K562 (cell line): ENCODE results near the gene TRIM3. TPM values are rescaled to one million over a fixed set of nuclear protein-coding genes. Genes with fewer than 3 reads are reported as not detected.
A peak's percentile ranks its signal among the peaks of the same experiment; 100 is the strongest.

Experiments
- ATAC-seq: fragments of 200-7000 bp; cut with Tn5 transposase; 3 replicates; pipeline ENCODE4 v1.9.1; 2020; ENCODE audit warnings: moderate library complexity
- BruUV-seq: library from RNA; stranded (reverse); fragments of 400-500 nt; replicated peaks from 2 replicates; lab custom pipeline; 2021; lab: Mats Ljungman, UMichigan
- CTCF ChIA-PET: fragments of 300-600 bp; formaldehyde crosslinking; extraction: SDS; loops from one replicate; lab custom pipeline; 2021; ENCODE audit warnings: low intra/inter-chr PET ratio; lab: Yijun Ruan, JAX
- POLR2A ChIA-PET: fragments of 300-600, 350-650 bp; sonication (Branson Sonifier 250); formaldehyde crosslinking; extraction: SDS; loops from one replicate; lab custom pipeline; 2021; ENCODE audit warnings: antibody characterized with exemption, inconsistent platforms; lab: Yijun Ruan, JAX
- DNase-seq, 4 experiments: peaks; one replicate each; pipeline versions ENCODE4 v3.0.0 to v3.0.0-alpha.2; 2011 to 2018; ENCODE audit warnings: low spot score in 3 of 4, mixed read lengths in 3 of 4; ENCODE audit errors: extremely low read depth in 1 of 4
- FAIRE-seq: peaks from 2 replicates; lab custom pipeline; 2011; peaks lifted over from hg19 to GRCh38; lab: Jason Lieb, UNC
- H2AFZ ChIP-seq: 2 replicates; pipeline ENCODE4 v1.6.0; 2011; ENCODE audit warnings: low read depth, low read length, control low read depth, inconsistent platforms
- H3K27ac ChIP-seq: fragments of 200-600 bp; 3 replicates; pipeline ENCODE4 v1.8.0; 2011; ENCODE audit warnings: low read depth, mild to moderate bottlenecking, control low read depth, inconsistent platforms, low read length, moderate library complexity, mixed read lengths; ENCODE audit errors: extremely low read depth
- H3K27me3 ChIP-seq, 2 experiments: fragments of 300-600 bp in 1 of 2; 2 replicates in 1 of 2; 3 replicates in 1 of 2; pipeline versions ENCODE4 v1.6.0 to v1.8.0; 2011; ENCODE audit warnings: inconsistent platforms in 2 of 2, low read length in 2 of 2, mild to moderate bottlenecking in 1 of 2, mixed read lengths in 1 of 2, moderate library complexity in 1 of 2; ENCODE audit not compliant: control insufficient read depth in 2 of 2, insufficient read depth in 2 of 2
- H3K36me3 ChIP-seq: fragments of 300-600 bp; 3 replicates; pipeline ENCODE4 v1.8.0; 2011; ENCODE audit warnings: mild to moderate bottlenecking, low read length, inconsistent platforms; ENCODE audit not compliant: control insufficient read depth, insufficient read depth
- H3K4me1 ChIP-seq, 2 experiments: fragments of 200-600 bp in 1 of 2; replicated peaks in 1 of 2; 2 replicates in 1 of 2; 3 replicates in 1 of 2; pipeline versions ENCODE4 v1.5.1 to v1.8.0; 2011; ENCODE audit warnings: inconsistent platforms in 2 of 2, low read length in 2 of 2, mild to moderate bottlenecking in 1 of 2, mixed read lengths in 1 of 2, moderate library complexity in 1 of 2; ENCODE audit not compliant: control insufficient read depth in 2 of 2, insufficient read depth in 2 of 2
- H3K4me2 ChIP-seq: 2 replicates; pipeline ENCODE4 v1.6.1; 2011; ENCODE audit warnings: low read length, control low read depth, inconsistent platforms, mixed read lengths; ENCODE audit not compliant: insufficient read depth
- H3K4me3 ChIP-seq: fragments of 200-600 bp; sonication (generic), shearing (Covaris generic); 2 replicates; pipeline ENCODE4 v1.5.1; 2016; ENCODE audit warnings: control low read depth, inconsistent platforms
- H3K79me2 ChIP-seq: fragments of 200-600 bp; 3 replicates; pipeline ENCODE4 v1.8.0; 2011; ENCODE audit warnings: low read length, inconsistent platforms; ENCODE audit not compliant: control insufficient read depth, insufficient read depth
- H3K9ac ChIP-seq, 2 experiments: 2 replicates each; pipeline versions ENCODE4 v1.6.0 to v1.6.1; 2011; ENCODE audit warnings: low read depth in 2 of 2, low read length in 2 of 2, control low read depth in 1 of 2, inconsistent platforms in 1 of 2, mild to moderate bottlenecking in 1 of 2, mixed read lengths in 1 of 2; ENCODE audit not compliant: insufficient read depth in 1 of 2
- H3K9me1 ChIP-seq: one replicate; pipeline ENCODE4 v1.6.0; 2011; ENCODE audit warnings: inconsistent platforms, mild to moderate bottlenecking, low read length, moderate library complexity; ENCODE audit not compliant: control insufficient read depth, insufficient read depth
- H3K9me3 ChIP-seq: replicated peaks from 2 replicates; pipeline ENCODE4 v1.5.1; 2011; ENCODE audit warnings: low read depth, low read length, inconsistent platforms; ENCODE audit not compliant: control insufficient read depth, insufficient read depth
- H4K20me1 ChIP-seq: replicated peaks from 2 replicates; pipeline ENCODE4 v1.6.1; 2011; ENCODE audit warnings: low read length, inconsistent platforms, mixed read lengths; ENCODE audit not compliant: control insufficient read depth, insufficient read depth
- MLX ChIP-seq, 2 experiments: fragments of 450-650 bp in 1 of 2; sonication (generic) in 1 of 2; formaldehyde crosslinking; conservative IDR thresholded peaks; 2 replicates each; pipeline versions ENCODE4 v1.4.0 to v1.8.1; 2020 to 2022; ENCODE audit warnings: mild to moderate bottlenecking in 1 of 2, missing genetic modification reagents in 1 of 2
- PHTF2 ChIP-seq: fragments of 250-450 bp; sonication (Bioruptor Pico); IDR thresholded peaks from 2 replicates; pipeline ENCODE4 v1.5.0; 2021; ENCODE audit warnings: mild to moderate bottlenecking
- RFX1 ChIP-seq: fragments of 450-650 bp; IDR thresholded peaks from 2 replicates; pipeline ENCODE4 v1.6.1; 2016; ENCODE audit warnings: mild to moderate bottlenecking, moderate library complexity
- ZBTB12 ChIP-seq: fragments of 250-450 bp; sonication (Bioruptor Pico); IDR thresholded peaks from 2 replicates; pipeline ENCODE4 v1.4.0; 2020
- ZNF431 ChIP-seq: sonication (generic); formaldehyde crosslinking; IDR thresholded peaks from 2 replicates; pipeline ENCODE4 v1.8.0; 2022; ENCODE audit warnings: mild to moderate bottlenecking, missing genetic modification reagents
- WGBS: fragments of 100-300 bp; shearing (Covaris generic); methylation state at CpG from one replicate; pipeline ENCODE4 v1.1.6; 2016; ENCODE audit warnings: low coverage, mixed read lengths; ENCODE audit not compliant: insufficient coverage; ENCODE audit errors: missing lambda C conversion rate; 5-methylcytosine and 5-hydroxymethylcytosine counted together
- in situ Hi-C: fragments of 300-500 bp; cut with MboI; formaldehyde crosslinking; loops from 4 replicates; pipeline ENCODE4 v1.15.0; 2018; ENCODE audit warnings: inconsistent platforms, mixed read lengths
- intact Hi-C: fragments of 100-400 bp; cut with micrococcal nuclease; formaldehyde crosslinking; loops from 2 replicates; pipeline ENCODE4 v1.14.2; 2022
- polyA plus RNA-seq, 8 experiments: library from polyadenylated mRNA; depleted of rRNA in 4 of 8; stranded (reverse) in 5 of 8; unstranded in 3 of 8; fragments of >200 nt; fragmentation: Nextera tagmentation in 2 of 8; fragmentation: Illumina TruSeq in 1 of 8; extraction: Ambion mirVana in 2 of 8; extraction: Trizol in 1 of 8; gene quantifications; 2 replicates each; pipeline versions ENCODE4 v1.2.1 to v1.2.3, GENCODE V29; 2011 to 2014; ENCODE audit warnings: inconsistent platforms in 1 of 8, missing spikeins in 1 of 8
- total RNA-seq, 7 experiments: library from RNA; depleted of rRNA in 6 of 7; stranded (reverse); fragments of >200 nt in 6 of 7; fragmentation: Illumina TruSeq in 2 of 7; extraction: Trizol in 2 of 7; gene quantifications; 2 replicates each; pipeline versions ENCODE4 v1.2.1 to v1.2.3, GENCODE V29; 2011 to 2021; ENCODE audit warnings: low replicate concordance in 1 of 7

The TRIM3 gene
- total and polyA plus RNA-seq, 9 of the 15 experiments (the other 6 are each of a cell fraction or from before 2014, with no cell fraction given), result 0.45 to 9.2 (median 4.7) TPM

GRCh38 chr11:6405846-6406245 lies 67.9 kb downstream of the TRIM3 start (continued):
- TF ChIP-seq ZBTB12 (no peak), PHTF2 (CRISPR knock-in tag) (no peak), ZNF431 (CRISPR knock-in tag) (no peak)

- POLR2A ChIA-PET, result interaction anchor here (0.6 kb wide), 1 partner anchor 15 kb away, joined by 3 read pairs; the partner anchor contains the start of gene SMPD1
- intact Hi-C loops (no loop called here), in situ Hi-C loops (no loop called here)
- H3K9ac ChIP-seq, result no peak overlapping the region
- no peak overlapping the region for H3K4me3 ChIP-seq
- BruUV-seq, result no TSS peak
- 0 out of 2 replicates have a peak, but pooled peaks cover 3% of the 10 kb centered on the region for H4K20me1 ChIP-seq
- peaks cover 21 to 56% of the 10 kb centered on the region in 2 experiments; a peak in 4 of 5 replicates for H3K27me3 ChIP-seq
- no peaks in the 10 kb centered on the region for H3K36me3 ChIP-seq
- TF ChIP-seq RFX1 (peak; percentile 65; the same call in 1 of the 2 replicates), MLX (CRISPR knock-in tag; conservative IDR thresholded peaks at IDR 0.05) (no peak)
- H3K79me2 ChIP-seq, result no peaks in the 10 kb centered on the region
- no peak for DNase-seq
- H3K27ac ChIP-seq, result no peak overlapping the region
- H3K9me1 ChIP-seq, result no peaks in the 10 kb centered on the region
- no peak overlapping the region for H3K4me2 ChIP-seq
- no peak for FAIRE-seq
- CTCF ChIA-PET, result no interaction called here
- ATAC-seq, result no peak
- H3K9me3 ChIP-seq, result no peaks in the 10 kb centered on the region
- H2AFZ ChIP-seq, result no peak overlapping the region
- H3K4me1 ChIP-seq, result peaks cover 0 to 7% of the 10 kb centered on the region in 2 experiments; a peak in 3 of 5 replicates
- 18% methylated on average over 13 of the region's 13 CpGs for WGBS
Measured at GRCh38 chr11:6405052-6405667, 68.6 kb downstream of the TRIM3 start.
